OCI-LY7 (cell line): Measurements from ENCODE around the gene ECD.

Experiments used
- CTCF ChIP-seq: fragments of 200-600 bp; sonication (generic); conservative IDR thresholded peaks from 2 replicates; pipeline ENCODE4 v1.5.1; 2014; ENCODE audit warnings: mild to moderate bottlenecking, antibody characterized with exemption, low read length, moderate library complexity, mixed read lengths
- EZH2phosphoT487 ChIP-seq: fragments of 200-600 bp; sonication (generic); IDR thresholded peaks from 2 replicates; pipeline ENCODE4 v1.6.1; 2018; ENCODE audit warnings: low read depth, borderline replicate concordance, mild to moderate bottlenecking, mixed run types, antibody characterized with exemption, low read length, moderate library complexity, mixed read lengths

- TF ChIP-seq CTCF: peak; percentile 96
- no peak for TF ChIP-seq EZH2phosphoT487
These were observed 8.7 kb downstream of the ECD start for GRCh38 chr10:73159038-73159648.
